NCI-H510A treated with DMSO at 0.1 percent for 48 hours (cell line): Measurements from ENCODE around the gene PPP1R13L.
A peak's percentile ranks its signal among the peaks of the same experiment; 100 is the strongest.
"Not testable (repeated sequence)": the region's sequence is repeated elsewhere in the genome, so short reads cannot be mapped to it uniquely, and the experiment has no call there.

Source experiments
- DNase-seq: peaks from one replicate; lab custom pipeline; 2025; lab: John Stamatoyannopoulos, UW

Gene PPP1R13L

GRCh38 chr19:45345506-45345860 lies 59.4 kb downstream of the PPP1R13L start:
- no peak for DNase-seq

- no peak for DNase-seq
Observed at GRCh38 chr19:45344621-45345505, 60.0 kb downstream of the PPP1R13L start.

DNA sequence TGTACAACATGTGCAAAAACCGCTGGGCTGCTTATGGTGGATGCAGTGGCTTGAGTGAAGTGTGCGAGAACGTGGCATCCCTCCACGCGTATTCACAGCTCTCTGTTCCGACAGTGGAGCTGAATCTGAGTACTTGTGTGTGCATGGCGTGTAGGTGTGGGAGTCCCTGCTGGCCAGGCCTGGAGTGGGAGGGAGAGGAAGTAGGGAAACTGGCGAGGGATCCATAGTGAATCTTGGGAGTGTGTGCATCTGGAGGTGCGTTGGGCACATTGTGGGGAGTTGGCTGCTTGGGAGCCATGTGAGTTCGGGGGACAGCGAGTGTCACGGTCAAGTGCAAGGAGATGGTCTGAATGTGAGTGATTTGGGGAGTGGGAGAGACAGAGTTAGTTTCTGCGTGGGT lies 62.0 kb downstream of the PPP1R13L start:
- DNase-seq = no peak

DNA sequence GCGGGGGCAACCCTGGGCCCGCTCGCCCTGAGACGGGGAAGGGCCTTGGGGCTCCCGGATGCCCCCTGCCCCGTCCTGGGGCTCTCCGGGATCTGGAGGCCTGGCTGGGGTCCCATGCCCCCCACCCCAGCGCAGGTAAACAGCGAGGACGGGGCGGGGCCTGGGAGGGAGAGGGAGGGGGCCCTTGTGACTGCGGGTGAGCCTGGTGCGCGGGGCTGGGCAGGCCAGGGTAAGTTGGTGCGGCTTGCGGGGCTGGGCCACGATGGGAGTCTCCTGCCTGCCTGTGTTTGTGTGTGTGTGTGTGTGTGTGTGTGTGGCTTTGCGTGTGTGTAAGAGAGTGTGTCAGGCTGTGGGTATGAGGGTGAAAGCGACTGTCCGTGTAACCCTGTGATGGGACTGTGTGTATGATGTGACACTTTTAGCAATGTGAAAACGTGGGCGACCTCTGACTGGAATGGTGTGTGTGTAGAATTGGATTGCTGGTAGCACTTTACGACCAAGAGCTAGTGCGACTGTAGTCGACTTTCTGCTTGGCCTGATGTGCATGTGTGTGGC lies 63.9 kb downstream of the PPP1R13L start:
- no peak for DNase-seq

DNA sequence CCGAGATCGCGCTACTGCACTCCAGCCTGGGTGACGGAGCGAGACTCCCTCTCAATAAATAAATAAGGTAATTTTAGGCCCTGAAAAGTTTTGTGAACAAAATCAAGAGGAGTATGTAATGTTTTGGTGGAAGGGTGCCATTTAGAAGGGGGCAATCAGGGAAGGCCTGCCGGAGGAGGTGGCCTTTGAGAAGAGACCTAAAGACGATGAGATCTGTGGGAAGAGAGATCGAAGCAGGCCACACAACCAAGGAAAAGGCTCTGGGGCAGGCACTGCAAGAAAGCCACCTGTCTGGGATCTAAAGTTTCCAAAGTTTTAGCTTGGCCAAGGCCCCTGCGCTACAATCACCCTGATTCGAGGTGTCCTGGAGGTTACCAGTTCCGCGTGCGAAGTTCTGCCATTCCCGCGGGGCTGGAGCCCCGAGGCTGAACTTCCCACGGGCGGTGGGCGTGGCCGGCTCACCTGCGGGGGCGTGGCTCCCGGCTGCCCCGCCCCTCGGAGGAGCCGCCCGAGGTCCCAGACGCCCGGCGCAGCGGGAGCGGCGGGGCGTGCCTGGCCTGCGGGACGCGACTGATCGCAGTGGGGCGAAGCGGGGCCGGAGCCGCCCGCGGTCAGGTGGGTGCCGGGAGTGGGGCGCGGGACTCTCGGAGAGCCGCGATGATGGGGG lies 64.5 kb downstream of the PPP1R13L start, which contains the start of gene KLC3:
Gene KLC3, plus strand, starts transcription at position 519 of the 667 bp plus-strand sequence. CDS start 4,792 bp downstream, outside the sequence.
- no peak for DNase-seq

GRCh38 chr19:45339629-45340028 lies 65.2 kb downstream of the PPP1R13L start:
- DNase-seq = no peak

DNA sequence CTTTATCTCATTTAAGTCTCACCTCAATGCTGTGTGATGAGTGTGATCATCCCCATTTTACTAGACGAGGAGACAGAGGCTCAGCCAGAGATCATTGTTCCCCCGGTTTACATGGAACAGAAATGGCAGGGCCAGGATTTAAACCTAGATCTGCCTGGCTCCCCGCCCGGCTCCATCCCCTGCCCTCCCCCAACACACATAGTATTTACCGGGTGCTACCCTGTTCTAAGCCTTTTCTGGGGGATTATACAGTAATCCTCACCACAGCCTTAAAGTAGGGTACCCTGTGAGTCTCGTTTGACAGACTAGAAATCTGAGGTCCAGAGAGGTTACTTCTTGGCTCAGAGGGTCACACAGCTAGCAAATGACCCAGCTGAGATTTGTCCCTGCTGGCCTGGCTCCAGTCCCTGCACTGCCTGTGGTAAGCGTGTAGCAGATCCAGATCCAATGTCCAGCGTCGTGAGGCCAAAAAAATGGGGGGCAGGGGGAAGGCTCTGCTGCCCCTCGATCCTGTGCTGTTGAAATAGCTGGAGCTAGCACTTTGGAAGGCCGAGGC lies 68.1 kb downstream of the PPP1R13L start:
- DNase-seq = no peak

- DNase-seq = not testable (repeated sequence)
Observed at GRCh38 chr19:45334881-45335280, 70.0 kb downstream of the PPP1R13L start.

GRCh38 chr19:45333609-45334303 lies 71.1 kb downstream of the PPP1R13L start:
- no peak for DNase-seq

DNA sequence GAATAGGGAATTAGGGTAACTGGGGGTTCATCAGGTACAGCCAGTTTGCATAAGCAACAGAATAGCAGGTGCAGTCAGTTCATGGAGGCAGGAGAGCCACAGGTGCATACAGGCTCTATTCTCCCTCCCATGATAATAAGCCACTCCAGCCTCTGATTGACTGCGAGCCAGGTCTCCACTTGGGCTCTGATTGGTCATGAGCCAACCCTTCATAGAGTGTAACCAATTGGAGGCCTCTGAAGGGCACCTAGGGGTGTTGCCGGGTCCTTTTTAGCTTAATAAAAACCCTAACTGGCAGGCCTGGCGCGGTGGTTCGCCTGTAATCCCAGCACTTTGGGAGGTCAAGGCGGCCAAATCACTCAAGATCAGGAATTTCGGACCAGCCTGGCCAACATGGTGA lies 73.5 kb downstream of the PPP1R13L start:
- DNase-seq = peak; percentile 95
